K562 (cell line): ENCODE measurements around the gene CLEC4D. TPM values are rescaled to one million over a fixed set of nuclear protein-coding genes. Genes with fewer than 3 reads are reported as not detected.

Experiments used
- ATAC-seq: fragments of 200-7000 bp; cut with Tn5 transposase; 3 replicates; pipeline ENCODE4 v1.9.1; 2020; ENCODE audit warnings: moderate library complexity
- BruUV-seq: library from RNA; stranded (reverse); fragments of 400-500 nt; replicated peaks from 2 replicates; lab custom pipeline; 2021; lab: Mats Ljungman, UMichigan
- CTCF ChIA-PET: fragments of 300-600 bp; formaldehyde crosslinking; extraction: SDS; loops from one replicate; lab custom pipeline; 2021; ENCODE audit warnings: low intra/inter-chr PET ratio; lab: Yijun Ruan, JAX
- POLR2A ChIA-PET: fragments of 300-600, 350-650 bp; sonication (Branson Sonifier 250); formaldehyde crosslinking; extraction: SDS; loops from one replicate; lab custom pipeline; 2021; ENCODE audit warnings: antibody characterized with exemption, inconsistent platforms; lab: Yijun Ruan, JAX
- DNase-seq, 4 experiments: peaks; one replicate each; pipeline versions ENCODE4 v3.0.0 to v3.0.0-alpha.2; 2011 to 2018; ENCODE audit warnings: low spot score in 3 of 4, mixed read lengths in 3 of 4; ENCODE audit errors: extremely low read depth in 1 of 4
- FAIRE-seq: peaks from 2 replicates; lab custom pipeline; 2011; peaks lifted over from hg19 to GRCh38; lab: Jason Lieb, UNC
- H2AFZ ChIP-seq: 2 replicates; pipeline ENCODE4 v1.6.0; 2011; ENCODE audit warnings: low read depth, low read length, control low read depth, inconsistent platforms
- H3K27ac ChIP-seq: fragments of 200-600 bp; 3 replicates; pipeline ENCODE4 v1.8.0; 2011; ENCODE audit warnings: low read depth, mild to moderate bottlenecking, control low read depth, inconsistent platforms, low read length, moderate library complexity, mixed read lengths; ENCODE audit errors: extremely low read depth
- H3K27me3 ChIP-seq, 2 experiments: fragments of 300-600 bp in 1 of 2; 2 replicates in 1 of 2; 3 replicates in 1 of 2; pipeline versions ENCODE4 v1.6.0 to v1.8.0; 2011; ENCODE audit warnings: inconsistent platforms in 2 of 2, low read length in 2 of 2, mild to moderate bottlenecking in 1 of 2, mixed read lengths in 1 of 2, moderate library complexity in 1 of 2; ENCODE audit not compliant: control insufficient read depth in 2 of 2, insufficient read depth in 2 of 2
- H3K36me3 ChIP-seq: fragments of 300-600 bp; 3 replicates; pipeline ENCODE4 v1.8.0; 2011; ENCODE audit warnings: mild to moderate bottlenecking, low read length, inconsistent platforms; ENCODE audit not compliant: control insufficient read depth, insufficient read depth
- H3K4me1 ChIP-seq, 2 experiments: fragments of 200-600 bp in 1 of 2; replicated peaks in 1 of 2; 2 replicates in 1 of 2; 3 replicates in 1 of 2; pipeline versions ENCODE4 v1.5.1 to v1.8.0; 2011; ENCODE audit warnings: inconsistent platforms in 2 of 2, low read length in 2 of 2, mild to moderate bottlenecking in 1 of 2, mixed read lengths in 1 of 2, moderate library complexity in 1 of 2; ENCODE audit not compliant: control insufficient read depth in 2 of 2, insufficient read depth in 2 of 2
- H3K4me2 ChIP-seq: 2 replicates; pipeline ENCODE4 v1.6.1; 2011; ENCODE audit warnings: low read length, control low read depth, inconsistent platforms, mixed read lengths; ENCODE audit not compliant: insufficient read depth
- H3K4me3 ChIP-seq: fragments of 200-600 bp; sonication (generic), shearing (Covaris generic); 2 replicates; pipeline ENCODE4 v1.5.1; 2016; ENCODE audit warnings: control low read depth, inconsistent platforms
- H3K79me2 ChIP-seq: fragments of 200-600 bp; 3 replicates; pipeline ENCODE4 v1.8.0; 2011; ENCODE audit warnings: low read length, inconsistent platforms; ENCODE audit not compliant: control insufficient read depth, insufficient read depth
- H3K9ac ChIP-seq, 2 experiments: 2 replicates each; pipeline versions ENCODE4 v1.6.0 to v1.6.1; 2011; ENCODE audit warnings: low read depth in 2 of 2, low read length in 2 of 2, control low read depth in 1 of 2, inconsistent platforms in 1 of 2, mild to moderate bottlenecking in 1 of 2, mixed read lengths in 1 of 2; ENCODE audit not compliant: insufficient read depth in 1 of 2
- H3K9me1 ChIP-seq: one replicate; pipeline ENCODE4 v1.6.0; 2011; ENCODE audit warnings: inconsistent platforms, mild to moderate bottlenecking, low read length, moderate library complexity; ENCODE audit not compliant: control insufficient read depth, insufficient read depth
- H3K9me3 ChIP-seq: replicated peaks from 2 replicates; pipeline ENCODE4 v1.5.1; 2011; ENCODE audit warnings: low read depth, low read length, inconsistent platforms; ENCODE audit not compliant: control insufficient read depth, insufficient read depth
- H4K20me1 ChIP-seq: replicated peaks from 2 replicates; pipeline ENCODE4 v1.6.1; 2011; ENCODE audit warnings: low read length, inconsistent platforms, mixed read lengths; ENCODE audit not compliant: control insufficient read depth, insufficient read depth
- CEBPG ChIP-seq, 3 experiments: fragments of 200-800 bp in 1 of 3; sonication (Bioruptor generic) in 1 of 3; sonication (generic) in 1 of 3; formaldehyde crosslinking in 1 of 3; IDR thresholded peaks in 2 of 3; conservative IDR thresholded peaks in 1 of 3; 2 replicates each; pipeline versions ENCODE4 v1.6.1 to v1.8.0; 2016 to 2022; ENCODE audit warnings: missing compliant biosample characterization in 2 of 3, missing genetic modification characterization in 2 of 3, mild to moderate bottlenecking in 1 of 3, missing genetic modification reagents in 1 of 3
- RAD51 ChIP-seq: fragments of 450-650 bp; IDR thresholded peaks from 2 replicates; pipeline ENCODE4 v1.7.1; 2016; ENCODE audit warnings: low read depth, mild to moderate bottlenecking, borderline replicate concordance
- ZNF146 ChIP-seq: IDR thresholded peaks from one replicate; pipeline ENCODE4 v1.6.1; 2018; ENCODE audit warnings: missing compliant biosample characterization; ENCODE audit not compliant: unreplicated experiment
- WGBS: fragments of 100-300 bp; shearing (Covaris generic); methylation state at CpG from one replicate; pipeline ENCODE4 v1.1.6; 2016; ENCODE audit warnings: low coverage, mixed read lengths; ENCODE audit not compliant: insufficient coverage; ENCODE audit errors: missing lambda C conversion rate; 5-methylcytosine and 5-hydroxymethylcytosine counted together
- in situ Hi-C: fragments of 300-500 bp; cut with MboI; formaldehyde crosslinking; loops from 4 replicates; pipeline ENCODE4 v1.15.0; 2018; ENCODE audit warnings: inconsistent platforms, mixed read lengths
- intact Hi-C: fragments of 100-400 bp; cut with micrococcal nuclease; formaldehyde crosslinking; loops from 2 replicates; pipeline ENCODE4 v1.14.2; 2022
- polyA plus RNA-seq, 8 experiments: library from polyadenylated mRNA; depleted of rRNA in 4 of 8; stranded (reverse) in 5 of 8; unstranded in 3 of 8; fragments of >200 nt; fragmentation: Nextera tagmentation in 2 of 8; fragmentation: Illumina TruSeq in 1 of 8; extraction: Ambion mirVana in 2 of 8; extraction: Trizol in 1 of 8; gene quantifications; 2 replicates each; pipeline versions ENCODE4 v1.2.1 to v1.2.3, GENCODE V29; 2011 to 2014; ENCODE audit warnings: inconsistent platforms in 1 of 8, missing spikeins in 1 of 8
- total RNA-seq, 7 experiments: library from RNA; depleted of rRNA in 6 of 7; stranded (reverse); fragments of >200 nt in 6 of 7; fragmentation: Illumina TruSeq in 2 of 7; extraction: Trizol in 2 of 7; gene quantifications; 2 replicates each; pipeline versions ENCODE4 v1.2.1 to v1.2.3, GENCODE V29; 2011 to 2021; ENCODE audit warnings: low replicate concordance in 1 of 7
- TF ChIP-seq, protein P1 (sequence below): fragments of 250-450 bp; sonication (Bioruptor Pico); IDR thresholded peaks from 2 replicates; pipeline ENCODE4 v1.4.0; 2020; ENCODE audit warnings: mild to moderate bottlenecking, moderate library complexity
- TF ChIP-seq, protein P2 (sequence below): fragments of 450-650 bp; formaldehyde crosslinking; IDR thresholded peaks from 2 replicates; pipeline ENCODE4 v1.4.0; 2020; ENCODE audit warnings: mild to moderate bottlenecking, moderate library complexity
- TF ChIP-seq, protein P3 (sequence below): fragments of 250-450 bp; sonication (Bioruptor Pico); IDR thresholded peaks from 2 replicates; pipeline ENCODE4 v1.8.0; 2022; ENCODE audit warnings: inconsistent platforms

Gene CLEC4D
- total and polyA plus RNA-seq, 9 of the 15 experiments (the other 6 are each of a cell fraction or from before 2014, with no cell fraction given): not detected

DNA sequence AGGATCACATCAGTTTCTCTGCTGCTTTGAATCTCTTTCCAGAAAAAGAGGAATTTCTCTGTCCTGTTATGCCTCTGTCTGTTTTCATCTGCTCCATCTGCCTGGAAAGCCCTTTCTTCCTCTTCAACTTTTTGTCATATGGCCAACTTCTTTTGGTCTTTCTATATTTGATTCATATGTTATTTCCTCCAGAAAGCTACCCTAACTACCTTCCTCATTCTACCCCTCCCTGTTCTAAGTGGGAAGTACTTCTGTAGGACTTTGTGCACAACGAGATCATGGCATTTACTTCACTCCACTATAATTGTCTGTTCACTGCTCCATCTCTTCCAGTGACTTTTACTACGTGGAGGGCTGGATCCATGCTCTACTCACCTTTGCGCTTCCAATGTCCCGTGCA, 5.9 kb downstream of the CLEC4D start:
- BruUV-seq: no TSS peak
- no peak overlapping the region for H3K27ac ChIP-seq
- FAIRE-seq (no peak), ATAC-seq (no peak), DNase-seq (no peak)
- no peaks in the 10 kb centered on the region for H3K79me2 ChIP-seq
- H3K9me3 ChIP-seq: no peaks in the 10 kb centered on the region
- WGBS: 0% methylated on average over 4 of the region's 4 CpGs
- ChIA-PET CTCF (no interaction called here), POLR2A (no interaction called here)
- intact Hi-C loops (no loop called here), in situ Hi-C loops (no loop called here)
- H3K4me1 ChIP-seq: no peaks in the 10 kb centered on the region
- H3K9ac ChIP-seq: no peak overlapping the region
- H3K4me3 ChIP-seq: no peak overlapping the region
- H3K9me1 ChIP-seq: no peaks in the 10 kb centered on the region
- no peaks in the 10 kb centered on the region for H4K20me1 ChIP-seq
- no peak for TF ChIP-seq ZNF146
- no peaks in the 10 kb centered on the region for H3K36me3 ChIP-seq
- no peaks in the 10 kb centered on the region for H3K27me3 ChIP-seq
- H2AFZ ChIP-seq: no peak overlapping the region
- H3K4me2 ChIP-seq: no peak overlapping the region

DNA sequence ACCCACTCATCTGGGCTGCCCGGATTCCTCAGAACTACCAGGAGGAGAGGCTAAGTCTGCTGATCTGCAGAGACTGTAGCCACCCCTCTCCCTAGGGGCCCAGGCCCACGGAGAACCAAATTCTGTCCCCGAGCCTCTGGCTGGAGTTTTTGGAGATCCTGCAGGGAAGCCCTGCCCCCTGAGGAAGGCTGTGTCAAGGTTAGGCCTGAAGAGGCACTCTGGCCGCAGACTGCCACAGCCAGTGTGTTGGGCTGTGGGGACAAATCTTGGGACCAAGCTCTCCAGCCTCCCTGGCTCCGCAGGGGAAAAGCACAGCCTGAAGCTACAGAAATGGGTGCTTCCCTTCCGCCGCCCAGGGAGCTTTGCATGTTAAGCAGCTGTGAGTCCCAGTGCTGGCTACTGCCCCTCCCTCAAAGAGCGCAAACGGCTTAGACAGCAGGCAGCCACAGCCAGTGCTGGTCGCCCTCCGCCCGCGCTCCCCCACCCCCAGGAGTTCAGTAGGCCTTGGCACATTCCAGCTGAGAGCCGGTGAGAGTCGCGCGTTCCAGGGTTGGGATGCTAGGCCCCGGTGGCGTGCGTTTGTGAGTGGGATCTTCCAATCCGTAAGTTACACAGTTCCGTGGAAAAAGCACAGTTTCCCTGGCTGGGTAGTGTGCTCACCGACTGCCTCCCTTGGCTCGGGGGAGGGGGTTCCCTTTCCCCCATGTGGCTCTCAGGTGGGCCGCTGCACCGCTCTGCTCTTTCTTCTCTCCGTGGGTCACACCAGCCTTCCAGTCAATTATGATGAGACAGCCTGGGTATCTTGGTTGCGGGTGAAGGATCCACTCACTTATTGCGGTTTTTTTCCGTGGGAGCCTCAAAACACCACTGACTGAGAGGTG, 14.2 kb downstream of the CLEC4D start:
- DNase-seq (no peak), ATAC-seq (no peak), FAIRE-seq (no peak)
- Histone ChIP-seq H3K36me3 (no peaks in the 10 kb centered on the region), H4K20me1 (no peaks in the 10 kb centered on the region), H3K4me2 (no peak overlapping the region), H3K27me3 (peaks cover 0 to 16% of the 10 kb centered on the region in 2 experiments; a peak in 2 of 5 replicates), H3K4me3 (no peak overlapping the region), H3K9me3 (no peaks in the 10 kb centered on the region), H2AFZ (no peak overlapping the region), H3K4me1 (no peaks in the 10 kb centered on the region), H3K27ac (no peak overlapping the region), H3K9me1 (no peaks in the 10 kb centered on the region), H3K79me2 (no peaks in the 10 kb centered on the region), H3K9ac (no peak overlapping the region)
- CTCF ChIA-PET: no interaction called here
- in situ Hi-C loops: no loop called here
- BruUV-seq: no TSS peak
- WGBS: 3% methylated on average over 20 of the region's 30 CpGs
- POLR2A ChIA-PET: no interaction called here
- intact Hi-C loops: no loop called here
- TF ChIP-seq CEBPG (CRISPR knock-in tag; IDR thresholded peaks at IDR 0.05) (no peak), CEBPG (tag; conservative IDR thresholded peaks at IDR 0.05 in 1 of 2, IDR thresholded peaks at IDR 0.05 in 1 of 2) (no peak), RAD51 (no peak)
- TF ChIP-seq, protein P1, sequence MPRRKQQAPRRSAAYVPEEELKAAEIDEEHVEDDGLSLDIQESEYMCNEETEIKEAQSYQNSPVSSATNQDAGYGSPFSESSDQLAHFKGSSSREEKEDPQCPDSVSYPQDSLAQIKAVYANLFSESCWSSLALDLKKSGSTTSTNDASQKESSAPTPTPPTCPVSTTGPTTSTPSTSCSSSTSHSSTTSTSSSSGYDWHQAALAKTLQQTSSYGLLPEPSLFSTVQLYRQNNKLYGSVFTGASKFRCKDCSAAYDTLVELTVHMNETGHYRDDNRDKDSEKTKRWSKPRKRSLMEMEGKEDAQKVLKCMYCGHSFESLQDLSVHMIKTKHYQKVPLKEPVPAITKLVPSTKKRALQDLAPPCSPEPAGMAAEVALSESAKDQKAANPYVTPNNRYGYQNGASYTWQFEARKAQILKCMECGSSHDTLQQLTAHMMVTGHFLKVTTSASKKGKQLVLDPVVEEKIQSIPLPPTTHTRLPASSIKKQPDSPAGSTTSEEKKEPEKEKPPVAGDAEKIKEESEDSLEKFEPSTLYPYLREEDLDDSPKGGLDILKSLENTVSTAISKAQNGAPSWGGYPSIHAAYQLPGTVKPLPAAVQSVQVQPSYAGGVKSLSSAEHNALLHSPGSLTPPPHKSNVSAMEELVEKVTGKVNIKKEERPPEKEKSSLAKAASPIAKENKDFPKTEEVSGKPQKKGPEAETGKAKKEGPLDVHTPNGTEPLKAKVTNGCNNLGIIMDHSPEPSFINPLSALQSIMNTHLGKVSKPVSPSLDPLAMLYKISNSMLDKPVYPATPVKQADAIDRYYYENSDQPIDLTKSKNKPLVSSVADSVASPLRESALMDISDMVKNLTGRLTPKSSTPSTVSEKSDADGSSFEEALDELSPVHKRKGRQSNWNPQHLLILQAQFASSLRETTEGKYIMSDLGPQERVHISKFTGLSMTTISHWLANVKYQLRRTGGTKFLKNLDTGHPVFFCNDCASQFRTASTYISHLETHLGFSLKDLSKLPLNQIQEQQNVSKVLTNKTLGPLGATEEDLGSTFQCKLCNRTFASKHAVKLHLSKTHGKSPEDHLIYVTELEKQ (CRISPR knock-in tag): no peak
- TF ChIP-seq, protein P2, sequence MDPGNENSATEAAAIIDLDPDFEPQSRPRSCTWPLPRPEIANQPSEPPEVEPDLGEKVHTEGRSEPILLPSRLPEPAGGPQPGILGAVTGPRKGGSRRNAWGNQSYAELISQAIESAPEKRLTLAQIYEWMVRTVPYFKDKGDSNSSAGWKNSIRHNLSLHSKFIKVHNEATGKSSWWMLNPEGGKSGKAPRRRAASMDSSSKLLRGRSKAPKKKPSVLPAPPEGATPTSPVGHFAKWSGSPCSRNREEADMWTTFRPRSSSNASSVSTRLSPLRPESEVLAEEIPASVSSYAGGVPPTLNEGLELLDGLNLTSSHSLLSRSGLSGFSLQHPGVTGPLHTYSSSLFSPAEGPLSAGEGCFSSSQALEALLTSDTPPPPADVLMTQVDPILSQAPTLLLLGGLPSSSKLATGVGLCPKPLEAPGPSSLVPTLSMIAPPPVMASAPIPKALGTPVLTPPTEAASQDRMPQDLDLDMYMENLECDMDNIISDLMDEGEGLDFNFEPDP: no peak
- TF ChIP-seq, protein P3, sequence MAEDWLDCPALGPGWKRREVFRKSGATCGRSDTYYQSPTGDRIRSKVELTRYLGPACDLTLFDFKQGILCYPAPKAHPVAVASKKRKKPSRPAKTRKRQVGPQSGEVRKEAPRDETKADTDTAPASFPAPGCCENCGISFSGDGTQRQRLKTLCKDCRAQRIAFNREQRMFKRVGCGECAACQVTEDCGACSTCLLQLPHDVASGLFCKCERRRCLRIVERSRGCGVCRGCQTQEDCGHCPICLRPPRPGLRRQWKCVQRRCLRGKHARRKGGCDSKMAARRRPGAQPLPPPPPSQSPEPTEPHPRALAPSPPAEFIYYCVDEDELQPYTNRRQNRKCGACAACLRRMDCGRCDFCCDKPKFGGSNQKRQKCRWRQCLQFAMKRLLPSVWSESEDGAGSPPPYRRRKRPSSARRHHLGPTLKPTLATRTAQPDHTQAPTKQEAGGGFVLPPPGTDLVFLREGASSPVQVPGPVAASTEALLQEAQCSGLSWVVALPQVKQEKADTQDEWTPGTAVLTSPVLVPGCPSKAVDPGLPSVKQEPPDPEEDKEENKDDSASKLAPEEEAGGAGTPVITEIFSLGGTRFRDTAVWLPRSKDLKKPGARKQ (CRISPR knock-in tag): no peak
